ENCODE measurements around the gene RNASE12. TPM values are rescaled to one million over a fixed set of nuclear protein-coding genes. Genes with fewer than 3 reads are reported as not detected.

The RNASE12 gene
- total and polyA plus RNA-seq, 9 of the 15 experiments (the other 6 are each of a cell fraction or from before 2014, with no cell fraction given) = 0.24 TPM; not detected in 8

DNA sequence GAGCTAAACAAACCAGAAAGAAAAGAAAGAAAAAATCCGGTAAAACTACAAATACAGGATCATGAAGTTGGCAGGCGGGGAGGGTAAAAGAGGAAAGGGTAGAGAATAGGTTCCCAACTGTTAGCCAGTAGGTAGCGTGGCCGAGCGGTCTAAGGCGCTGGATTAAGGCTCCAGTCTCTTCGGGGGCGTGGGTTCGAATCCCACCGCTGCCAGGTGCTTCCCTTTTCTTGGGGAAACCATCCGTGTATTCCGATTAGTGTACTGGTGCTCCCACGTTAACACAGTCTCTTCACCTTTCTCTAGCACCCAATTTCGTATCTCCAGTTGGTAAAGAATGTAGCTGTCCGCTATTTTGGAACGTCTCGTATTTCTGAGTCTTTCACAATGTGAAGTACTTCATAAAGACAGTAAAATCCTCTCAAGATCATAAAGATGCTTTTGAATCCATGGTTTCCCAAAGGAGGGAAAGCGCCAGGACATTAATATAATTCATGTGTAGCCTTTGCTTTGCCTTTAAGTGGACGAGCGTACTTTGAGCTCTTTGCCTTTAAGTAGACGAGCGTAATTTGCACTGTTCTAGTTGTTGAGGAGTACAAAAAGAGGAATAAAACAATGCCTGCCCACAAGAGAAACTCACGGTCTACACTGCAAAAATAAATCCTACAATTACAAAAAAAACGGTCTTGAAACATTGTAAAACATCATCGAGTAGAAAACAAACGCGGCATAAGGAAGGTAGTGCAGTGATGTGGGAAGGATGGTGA lies 19.0 kb upstream of the RNASE12 start (continued):
- TF ChIP-seq, protein P1, sequence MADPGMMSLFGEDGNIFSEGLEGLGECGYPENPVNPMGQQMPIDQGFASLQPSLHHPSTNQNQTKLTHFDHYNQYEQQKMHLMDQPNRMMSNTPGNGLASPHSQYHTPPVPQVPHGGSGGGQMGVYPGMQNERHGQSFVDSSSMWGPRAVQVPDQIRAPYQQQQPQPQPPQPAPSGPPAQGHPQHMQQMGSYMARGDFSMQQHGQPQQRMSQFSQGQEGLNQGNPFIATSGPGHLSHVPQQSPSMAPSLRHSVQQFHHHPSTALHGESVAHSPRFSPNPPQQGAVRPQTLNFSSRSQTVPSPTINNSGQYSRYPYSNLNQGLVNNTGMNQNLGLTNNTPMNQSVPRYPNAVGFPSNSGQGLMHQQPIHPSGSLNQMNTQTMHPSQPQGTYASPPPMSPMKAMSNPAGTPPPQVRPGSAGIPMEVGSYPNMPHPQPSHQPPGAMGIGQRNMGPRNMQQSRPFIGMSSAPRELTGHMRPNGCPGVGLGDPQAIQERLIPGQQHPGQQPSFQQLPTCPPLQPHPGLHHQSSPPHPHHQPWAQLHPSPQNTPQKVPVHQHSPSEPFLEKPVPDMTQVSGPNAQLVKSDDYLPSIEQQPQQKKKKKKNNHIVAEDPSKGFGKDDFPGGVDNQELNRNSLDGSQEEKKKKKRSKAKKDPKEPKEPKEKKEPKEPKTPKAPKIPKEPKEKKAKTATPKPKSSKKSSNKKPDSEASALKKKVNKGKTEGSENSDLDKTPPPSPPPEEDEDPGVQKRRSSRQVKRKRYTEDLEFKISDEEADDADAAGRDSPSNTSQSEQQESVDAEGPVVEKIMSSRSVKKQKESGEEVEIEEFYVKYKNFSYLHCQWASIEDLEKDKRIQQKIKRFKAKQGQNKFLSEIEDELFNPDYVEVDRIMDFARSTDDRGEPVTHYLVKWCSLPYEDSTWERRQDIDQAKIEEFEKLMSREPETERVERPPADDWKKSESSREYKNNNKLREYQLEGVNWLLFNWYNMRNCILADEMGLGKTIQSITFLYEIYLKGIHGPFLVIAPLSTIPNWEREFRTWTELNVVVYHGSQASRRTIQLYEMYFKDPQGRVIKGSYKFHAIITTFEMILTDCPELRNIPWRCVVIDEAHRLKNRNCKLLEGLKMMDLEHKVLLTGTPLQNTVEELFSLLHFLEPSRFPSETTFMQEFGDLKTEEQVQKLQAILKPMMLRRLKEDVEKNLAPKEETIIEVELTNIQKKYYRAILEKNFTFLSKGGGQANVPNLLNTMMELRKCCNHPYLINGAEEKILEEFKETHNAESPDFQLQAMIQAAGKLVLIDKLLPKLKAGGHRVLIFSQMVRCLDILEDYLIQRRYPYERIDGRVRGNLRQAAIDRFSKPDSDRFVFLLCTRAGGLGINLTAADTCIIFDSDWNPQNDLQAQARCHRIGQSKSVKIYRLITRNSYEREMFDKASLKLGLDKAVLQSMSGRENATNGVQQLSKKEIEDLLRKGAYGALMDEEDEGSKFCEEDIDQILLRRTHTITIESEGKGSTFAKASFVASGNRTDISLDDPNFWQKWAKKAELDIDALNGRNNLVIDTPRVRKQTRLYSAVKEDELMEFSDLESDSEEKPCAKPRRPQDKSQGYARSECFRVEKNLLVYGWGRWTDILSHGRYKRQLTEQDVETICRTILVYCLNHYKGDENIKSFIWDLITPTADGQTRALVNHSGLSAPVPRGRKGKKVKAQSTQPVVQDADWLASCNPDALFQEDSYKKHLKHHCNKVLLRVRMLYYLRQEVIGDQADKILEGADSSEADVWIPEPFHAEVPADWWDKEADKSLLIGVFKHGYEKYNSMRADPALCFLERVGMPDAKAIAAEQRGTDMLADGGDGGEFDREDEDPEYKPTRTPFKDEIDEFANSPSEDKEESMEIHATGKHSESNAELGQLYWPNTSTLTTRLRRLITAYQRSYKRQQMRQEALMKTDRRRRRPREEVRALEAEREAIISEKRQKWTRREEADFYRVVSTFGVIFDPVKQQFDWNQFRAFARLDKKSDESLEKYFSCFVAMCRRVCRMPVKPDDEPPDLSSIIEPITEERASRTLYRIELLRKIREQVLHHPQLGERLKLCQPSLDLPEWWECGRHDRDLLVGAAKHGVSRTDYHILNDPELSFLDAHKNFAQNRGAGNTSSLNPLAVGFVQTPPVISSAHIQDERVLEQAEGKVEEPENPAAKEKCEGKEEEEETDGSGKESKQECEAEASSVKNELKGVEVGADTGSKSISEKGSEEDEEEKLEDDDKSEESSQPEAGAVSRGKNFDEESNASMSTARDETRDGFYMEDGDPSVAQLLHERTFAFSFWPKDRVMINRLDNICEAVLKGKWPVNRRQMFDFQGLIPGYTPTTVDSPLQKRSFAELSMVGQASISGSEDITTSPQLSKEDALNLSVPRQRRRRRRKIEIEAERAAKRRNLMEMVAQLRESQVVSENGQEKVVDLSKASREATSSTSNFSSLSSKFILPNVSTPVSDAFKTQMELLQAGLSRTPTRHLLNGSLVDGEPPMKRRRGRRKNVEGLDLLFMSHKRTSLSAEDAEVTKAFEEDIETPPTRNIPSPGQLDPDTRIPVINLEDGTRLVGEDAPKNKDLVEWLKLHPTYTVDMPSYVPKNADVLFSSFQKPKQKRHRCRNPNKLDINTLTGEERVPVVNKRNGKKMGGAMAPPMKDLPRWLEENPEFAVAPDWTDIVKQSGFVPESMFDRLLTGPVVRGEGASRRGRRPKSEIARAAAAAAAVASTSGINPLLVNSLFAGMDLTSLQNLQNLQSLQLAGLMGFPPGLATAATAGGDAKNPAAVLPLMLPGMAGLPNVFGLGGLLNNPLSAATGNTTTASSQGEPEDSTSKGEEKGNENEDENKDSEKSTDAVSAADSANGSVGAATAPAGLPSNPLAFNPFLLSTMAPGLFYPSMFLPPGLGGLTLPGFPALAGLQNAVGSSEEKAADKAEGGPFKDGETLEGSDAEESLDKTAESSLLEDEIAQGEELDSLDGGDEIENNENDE (IDR thresholded peaks at IDR 0.05; ENCODE audit: low read depth, low read length) = no peak
- no peak for TF ChIP-seq STAT5B (CRISPR knock-in tag; IDR thresholded peaks at IDR 0.05)
- no peak for TF ChIP-seq MTF1 (CRISPR knock-in tag; IDR thresholded peaks at IDR 0.05; ENCODE audit: borderline replicate concordance)
- TF ChIP-seq HNRNPK (IDR thresholded peaks at IDR 0.05; ENCODE audit: low read depth, low read length, poor library complexity, severe bottlenecking) = no peak
- TF ChIP-seq L3MBTL2 (IDR thresholded peaks at IDR 0.05) = no peak
- TF ChIP-seq, protein P2, sequence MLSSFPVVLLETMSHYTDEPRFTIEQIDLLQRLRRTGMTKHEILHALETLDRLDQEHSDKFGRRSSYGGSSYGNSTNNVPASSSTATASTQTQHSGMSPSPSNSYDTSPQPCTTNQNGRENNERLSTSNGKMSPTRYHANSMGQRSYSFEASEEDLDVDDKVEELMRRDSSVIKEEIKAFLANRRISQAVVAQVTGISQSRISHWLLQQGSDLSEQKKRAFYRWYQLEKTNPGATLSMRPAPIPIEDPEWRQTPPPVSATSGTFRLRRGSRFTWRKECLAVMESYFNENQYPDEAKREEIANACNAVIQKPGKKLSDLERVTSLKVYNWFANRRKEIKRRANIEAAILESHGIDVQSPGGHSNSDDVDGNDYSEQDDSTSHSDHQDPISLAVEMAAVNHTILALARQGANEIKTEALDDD (IDR thresholded peaks at IDR 0.05) = peak; percentile 96
- no peak for TF ChIP-seq SIN3A (IDR thresholded peaks at IDR 0.05; ENCODE audit: borderline replicate concordance in 2 of 2, control insufficient read depth in 1 of 2, low read depth in 2 of 2, low read length in 2 of 2)
- peak; percentile 93 for TF ChIP-seq POLR3A (IDR thresholded peaks at IDR 0.05; ENCODE audit: borderline replicate concordance, extremely low read depth, insufficient read depth, insufficient read length)
- no peak for TF ChIP-seq ZNF124 (CRISPR knock-in tag; IDR thresholded peaks at IDR 0.05)
- no peak for TF ChIP-seq ZNF121 (CRISPR knock-in tag; conservative IDR thresholded peaks at IDR 0.05)
- TF ChIP-seq ZNF589 (CRISPR knock-in tag; IDR thresholded peaks at IDR 0.05; ENCODE audit: low read depth) = no peak
- TF ChIP-seq CBFB (CRISPR knock-in tag; IDR thresholded peaks at IDR 0.05) = no peak
- no peak for TF ChIP-seq IFI16 (CRISPR knock-in tag; IDR thresholded peaks at IDR 0.05)
- no peak for TF ChIP-seq KAT7 (CRISPR knock-in tag; IDR thresholded peaks at IDR 0.05; ENCODE audit: borderline replicate concordance)
- TF ChIP-seq ZFPM2 (CRISPR knock-in tag; IDR thresholded peaks at IDR 0.05) = no peak
- no peak for TF ChIP-seq TCFL5 (CRISPR knock-in tag; conservative IDR thresholded peaks at IDR 0.05)

Measured in K562 (cell line).